IMR-90 (cell line): ENCODE data around the gene COL5A1. TPM values are rescaled to one million over a fixed set of nuclear protein-coding genes. Genes with fewer than 3 reads are reported as not detected.
A peak's percentile ranks its signal among the peaks of the same experiment; 100 is the strongest.

Experiments
- ATAC-seq: fragments of 200-7000 bp; cut with Tn5 transposase; 2 replicates; pipeline ENCODE4 v1.9.1; 2020; ENCODE audit warnings: low read depth, mild to moderate bottlenecking, moderate library complexity
- BruUV-seq: library from RNA; stranded (reverse); fragments of 400-500 nt; replicated peaks from 2 replicates; lab custom pipeline; 2021; lab: Mats Ljungman, UMichigan
- CTCF ChIA-PET: fragments of 300-600 bp; formaldehyde crosslinking; extraction: SDS; loops from one replicate; lab custom pipeline; 2021; ENCODE audit warnings: antibody characterized with exemption; lab: Yijun Ruan, JAX
- POLR2A ChIA-PET: fragments of 300-600 bp; sonication (Branson Sonifier 250); formaldehyde crosslinking; loops from one replicate; lab custom pipeline; 2022; ENCODE audit warnings: antibody characterized with exemption; ENCODE audit not compliant: unreplicated experiment; lab: Charles Lee
- DNase-seq: peaks from one replicate; pipeline ENCODE4 v3.0.0; 2013
- H2AFZ ChIP-seq: replicated peaks from 2 replicates; pipeline ENCODE3; 2013; ENCODE audit warnings: low read length, mild to moderate bottlenecking; ENCODE audit not compliant: poor library complexity
- H2AK5ac ChIP-seq: 2 replicates; pipeline ENCODE4 v1.6.1; 2013; ENCODE audit warnings: low read depth, low read length, inconsistent platforms
- H2AK9ac ChIP-seq: replicated peaks from 2 replicates; pipeline ENCODE3; 2013; ENCODE audit warnings: mild to moderate bottlenecking, low read depth, low read length, moderate library complexity; ENCODE audit not compliant: poor library complexity
- H2BK120ac ChIP-seq: 2 replicates; pipeline ENCODE4 v1.6.1; 2013; ENCODE audit warnings: low read depth, low read length, inconsistent platforms
- H2BK15ac ChIP-seq: 3 replicates; pipeline ENCODE4 v1.6.1; 2013; ENCODE audit warnings: low read depth, low read length, inconsistent platforms
- H2BK20ac ChIP-seq: 2 replicates; pipeline ENCODE4 v1.6.1; 2013; ENCODE audit warnings: low read depth, mild to moderate bottlenecking, inconsistent platforms, low read length, moderate library complexity
- H2BK5ac ChIP-seq: 2 replicates; pipeline ENCODE4 v1.6.1; 2013; ENCODE audit warnings: mild to moderate bottlenecking, low read depth, low read length, inconsistent platforms; ENCODE audit not compliant: poor library complexity, severe bottlenecking
- H3K14ac ChIP-seq: replicated peaks from 2 replicates; pipeline ENCODE4 v1.6.1; 2013; ENCODE audit warnings: low read depth, low read length, inconsistent platforms
- H3K18ac ChIP-seq: 2 replicates; pipeline ENCODE4 v1.6.1; 2013; ENCODE audit warnings: low read depth, low read length, control low read depth
- H3K23ac ChIP-seq: 2 replicates; pipeline ENCODE4 v1.6.1; 2013; ENCODE audit warnings: low read depth, low read length, inconsistent platforms
- H3K27ac ChIP-seq: 2 replicates; pipeline ENCODE4 v1.5.1; 2013; ENCODE audit warnings: mild to moderate bottlenecking, control low read depth, low read length; ENCODE audit not compliant: insufficient read depth
- H3K27me3 ChIP-seq: 2 replicates; pipeline ENCODE4 v1.6.1; 2013; ENCODE audit warnings: low read length; ENCODE audit not compliant: control insufficient read depth, insufficient read depth
- H3K36me3 ChIP-seq: 2 replicates; pipeline ENCODE4 v1.6.1; 2013; ENCODE audit warnings: low read length, mixed read lengths; ENCODE audit not compliant: control insufficient read depth, insufficient read depth
- H3K4ac ChIP-seq: 2 replicates; pipeline ENCODE4 v1.6.1; 2013; ENCODE audit warnings: low read depth, low read length, inconsistent platforms
- H3K4me1 ChIP-seq: 2 replicates; pipeline ENCODE4 v1.6.1; 2013; ENCODE audit warnings: low read length, mixed read lengths; ENCODE audit not compliant: control insufficient read depth, insufficient read depth
- H3K4me2 ChIP-seq: 2 replicates; pipeline ENCODE4 v1.6.1; 2013; ENCODE audit warnings: low read depth, mild to moderate bottlenecking, control low read depth, low read length, moderate library complexity
- H3K4me3 ChIP-seq: 2 replicates; pipeline ENCODE4 v1.5.1; 2013; ENCODE audit warnings: low read depth, mild to moderate bottlenecking, control low read depth, low read length, moderate library complexity; ENCODE audit not compliant: insufficient read depth
- H3K56ac ChIP-seq: 2 replicates; pipeline ENCODE4 v1.6.1; 2013; ENCODE audit warnings: low read length, inconsistent platforms; ENCODE audit not compliant: insufficient read depth; ENCODE audit errors: extremely low read depth
- H3K79me1 ChIP-seq, 2 experiments: 2 replicates each; pipeline ENCODE4 v1.6.1; 2013; ENCODE audit warnings: low read length in 2 of 2, inconsistent platforms in 1 of 2, low read depth in 1 of 2
- H3K9ac ChIP-seq: 2 replicates; pipeline ENCODE4 v1.6.1; 2013; ENCODE audit warnings: low read depth, low read length, control low read depth
- H3K9me1 ChIP-seq: 2 replicates; pipeline ENCODE4 v1.6.1; 2013; ENCODE audit warnings: low read length, inconsistent platforms; ENCODE audit not compliant: insufficient read depth
- H3K9me3 ChIP-seq: 2 replicates; pipeline ENCODE4 v1.6.1; 2013; ENCODE audit warnings: low read length; ENCODE audit not compliant: control insufficient read depth, insufficient read depth
- H4K20me1 ChIP-seq: 2 replicates; pipeline ENCODE4 v1.6.1; 2013; ENCODE audit warnings: low read length, inconsistent platforms; ENCODE audit not compliant: insufficient read depth
- H4K5ac ChIP-seq: 2 replicates; pipeline ENCODE4 v1.6.1; 2013; ENCODE audit warnings: mild to moderate bottlenecking, low read depth, low read length, control low read depth
- H4K8ac ChIP-seq, 2 experiments: 2 replicates each; pipeline ENCODE4 v1.6.1; 2013; ENCODE audit warnings: low read depth in 2 of 2, low read length in 2 of 2, control low read depth in 1 of 2, inconsistent platforms in 1 of 2
- H4K91ac ChIP-seq: 2 replicates; pipeline ENCODE4 v1.6.1; 2013; ENCODE audit warnings: low read depth, low read length, inconsistent platforms; ENCODE audit not compliant: insufficient read depth
- BHLHE40 ChIP-seq: fragments of 150-350 bp; IDR thresholded peaks from 2 replicates; pipeline ENCODE4 v1.6.1; 2016; ENCODE audit warnings: mild to moderate bottlenecking, low read depth, low read length
- CEBPB ChIP-seq: IDR thresholded peaks from 2 replicates; pipeline ENCODE4 v1.6.1; 2012; ENCODE audit warnings: low read depth, low read length, improper control_type of control experiment
- CHD1 ChIP-seq: IDR thresholded peaks from 2 replicates; pipeline ENCODE4 v1.6.1; 2012; ENCODE audit warnings: low read depth, low read length, improper control_type of control experiment
- FOS ChIP-seq: fragments of 150-350 bp; IDR thresholded peaks from 2 replicates; pipeline ENCODE4 v1.6.1; 2016; ENCODE audit warnings: low read depth, low read length
- MAFK ChIP-seq: IDR thresholded peaks from 2 replicates; pipeline ENCODE4 v1.6.1; 2012; ENCODE audit warnings: low read depth, low read length, improper control_type of control experiment
- MAZ ChIP-seq: IDR thresholded peaks from 2 replicates; pipeline ENCODE4 v1.6.1; 2012; ENCODE audit warnings: low read depth, mild to moderate bottlenecking, low read length, improper control_type of control experiment, moderate library complexity, borderline replicate concordance
- MXI1 ChIP-seq: IDR thresholded peaks from 2 replicates; pipeline ENCODE4 v1.6.1; 2012; ENCODE audit warnings: low read depth, mild to moderate bottlenecking, low read length, moderate library complexity, borderline replicate concordance
- NFE2L2 ChIP-seq: fragments of 150-350 bp; IDR thresholded peaks from 2 replicates; pipeline ENCODE4 v1.6.1; 2016; ENCODE audit warnings: low read depth, mild to moderate bottlenecking, low read length
- POLR2A ChIP-seq: IDR thresholded peaks from 2 replicates; pipeline ENCODE4 v1.6.1; 2012; ENCODE audit warnings: mild to moderate bottlenecking, low read depth, low read length
- RAD21 ChIP-seq: IDR thresholded peaks from 2 replicates; pipeline ENCODE4 v1.6.1; 2012; ENCODE audit warnings: low read length, improper control_type of control experiment
- RCOR1 ChIP-seq: IDR thresholded peaks from 2 replicates; pipeline ENCODE4 v1.6.1; 2012; ENCODE audit warnings: mild to moderate bottlenecking, low read length, improper control_type of control experiment; ENCODE audit not compliant: insufficient replicate concordance
- RFX5 ChIP-seq: IDR thresholded peaks from 2 replicates; pipeline ENCODE4 v1.8.0; 2012; ENCODE audit warnings: low read depth, mild to moderate bottlenecking, low read length, moderate library complexity
- WGBS, 2 experiments: methylation state at CpG; one replicate each; pipeline versions ENCODE4 v1.1.5 to v1.1.7; 2013; ENCODE audit warnings: missing lambda C conversion rate in 2 of 2; ENCODE audit not compliant: insufficient read length in 1 of 2; ENCODE audit errors: extremely low coverage in 2 of 2; 5-methylcytosine and 5-hydroxymethylcytosine counted together
- dilution Hi-C: fragments of 300-500 bp; cut with HindIII; formaldehyde crosslinking; loops from one replicate; pipeline ENCODE4 v1.14.3; 2018; ENCODE audit warnings: low sequenced_read_pairs; ENCODE audit not compliant: unreplicated experiment
- in situ Hi-C: fragments of 300-500 bp; cut with MboI; formaldehyde crosslinking; loops from 3 replicates; pipeline ENCODE4 v1.14.3; 2019; ENCODE audit warnings: low sequenced_read_pairs, inconsistent platforms, mixed read lengths
- intact Hi-C: fragments of 100-400 bp; cut with micrococcal nuclease; formaldehyde crosslinking; loops from 2 replicates; pipeline ENCODE4 v1.10.0; 2022
- polyA plus RNA-seq, 3 experiments: library from polyadenylated mRNA; depleted of rRNA; stranded (reverse); fragments of >200 nt; gene quantifications; 2 replicates each; pipeline ENCODE4 v1.2.3, GENCODE V29; 2012; ENCODE audit warnings: low replicate concordance in 1 of 3
- total RNA-seq: library from RNA; depleted of rRNA; stranded (reverse); fragments of >200 nt; gene quantifications from 2 replicates; pipeline ENCODE4 v1.2.3, GENCODE V29; 2012
- TF ChIP-seq, protein P1 (sequence below): fragments of 150-350 bp; IDR thresholded peaks from 2 replicates; pipeline ENCODE4 v1.6.1; 2016; ENCODE audit warnings: low read depth, mild to moderate bottlenecking, low read length, moderate library complexity, borderline replicate concordance
- TF ChIP-seq, protein P2 (sequence below): fragments of 150-350 bp; IDR thresholded peaks from 2 replicates; pipeline ENCODE4 v1.6.1; 2017; ENCODE audit warnings: mild to moderate bottlenecking, antibody characterized with exemption, low read length, low read depth
- TF ChIP-seq, protein P3 (sequence below): conservative IDR thresholded peaks from 2 replicates; pipeline ENCODE4 v1.5.1; 2012; ENCODE audit warnings: mild to moderate bottlenecking, low read depth, low read length, improper control_type of control experiment

Gene COL5A1
- total and polyA plus RNA-seq, 2 of the 4 experiments (the other 2 are of a cell fraction): 19.2 to 173 TPM

- H2BK20ac ChIP-seq: no peak overlapping the region
- H3K9ac ChIP-seq: no peak overlapping the region
- DNase-seq (no peak), ATAC-seq (peak; percentile 28)
- no peak overlapping the region for H3K4me2 ChIP-seq
- H3K4me1 ChIP-seq: no peaks in the 10 kb centered on the region
- H3K56ac ChIP-seq: no peak overlapping the region
- H3K27ac ChIP-seq: no peak overlapping the region
- H2BK5ac ChIP-seq: peak overlapping the region; percentile 61
- H3K4ac ChIP-seq: no peak overlapping the region
- 80% methylated on average over 8 of the region's 16 CpGs; no CpG with 5 or more reads in 1 of the 2 experiments for WGBS, 2 experiments
- in situ Hi-C loops (no loop called here), intact Hi-C loops (no loop called here), dilution Hi-C loops (no loop called here)
- no peak overlapping the region for H3K18ac ChIP-seq
- no peak overlapping the region for H2BK15ac ChIP-seq
- no TSS peak for BruUV-seq
- POLR2A ChIA-PET: no interaction called here
- H3K27me3 ChIP-seq: no peaks in the 10 kb centered on the region
- no peak overlapping the region for H3K4me3 ChIP-seq
- no peak overlapping the region for H4K5ac ChIP-seq
- CTCF ChIA-PET: no interaction called here
- no peak overlapping the region for H4K8ac ChIP-seq
- no peak overlapping the region for H4K91ac ChIP-seq
- H3K9me3 ChIP-seq: peaks cover 11% of the 10 kb centered on the region
- no peak overlapping the region for H3K14ac ChIP-seq
- H3K79me1 ChIP-seq: 0 out of 4 replicates have a peak, but pooled peaks cover 0 to under 1% of the 10 kb centered on the region in 2 experiments
- peaks cover 8% of the 10 kb centered on the region; the same call in 1 of the 2 replicates for H3K9me1 ChIP-seq
- TF ChIP-seq MAZ (no peak), RFX5 (no peak), RAD21 (no peak), CHD1 (no peak), BHLHE40 (no peak), NFE2L2 (no peak), POLR2A (no peak), MXI1 (no peak), FOS (no peak), CEBPB (no peak), RCOR1 (no peak), MAFK (no peak)
- TF ChIP-seq, protein P1, sequence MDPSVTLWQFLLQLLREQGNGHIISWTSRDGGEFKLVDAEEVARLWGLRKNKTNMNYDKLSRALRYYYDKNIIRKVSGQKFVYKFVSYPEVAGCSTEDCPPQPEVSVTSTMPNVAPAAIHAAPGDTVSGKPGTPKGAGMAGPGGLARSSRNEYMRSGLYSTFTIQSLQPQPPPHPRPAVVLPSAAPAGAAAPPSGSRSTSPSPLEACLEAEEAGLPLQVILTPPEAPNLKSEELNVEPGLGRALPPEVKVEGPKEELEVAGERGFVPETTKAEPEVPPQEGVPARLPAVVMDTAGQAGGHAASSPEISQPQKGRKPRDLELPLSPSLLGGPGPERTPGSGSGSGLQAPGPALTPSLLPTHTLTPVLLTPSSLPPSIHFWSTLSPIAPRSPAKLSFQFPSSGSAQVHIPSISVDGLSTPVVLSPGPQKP: no peak
- TF ChIP-seq, protein P2, sequence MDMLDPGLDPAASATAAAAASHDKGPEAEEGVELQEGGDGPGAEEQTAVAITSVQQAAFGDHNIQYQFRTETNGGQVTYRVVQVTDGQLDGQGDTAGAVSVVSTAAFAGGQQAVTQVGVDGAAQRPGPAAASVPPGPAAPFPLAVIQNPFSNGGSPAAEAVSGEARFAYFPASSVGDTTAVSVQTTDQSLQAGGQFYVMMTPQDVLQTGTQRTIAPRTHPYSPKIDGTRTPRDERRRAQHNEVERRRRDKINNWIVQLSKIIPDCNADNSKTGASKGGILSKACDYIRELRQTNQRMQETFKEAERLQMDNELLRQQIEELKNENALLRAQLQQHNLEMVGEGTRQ: no peak
- TF ChIP-seq, protein P3, sequence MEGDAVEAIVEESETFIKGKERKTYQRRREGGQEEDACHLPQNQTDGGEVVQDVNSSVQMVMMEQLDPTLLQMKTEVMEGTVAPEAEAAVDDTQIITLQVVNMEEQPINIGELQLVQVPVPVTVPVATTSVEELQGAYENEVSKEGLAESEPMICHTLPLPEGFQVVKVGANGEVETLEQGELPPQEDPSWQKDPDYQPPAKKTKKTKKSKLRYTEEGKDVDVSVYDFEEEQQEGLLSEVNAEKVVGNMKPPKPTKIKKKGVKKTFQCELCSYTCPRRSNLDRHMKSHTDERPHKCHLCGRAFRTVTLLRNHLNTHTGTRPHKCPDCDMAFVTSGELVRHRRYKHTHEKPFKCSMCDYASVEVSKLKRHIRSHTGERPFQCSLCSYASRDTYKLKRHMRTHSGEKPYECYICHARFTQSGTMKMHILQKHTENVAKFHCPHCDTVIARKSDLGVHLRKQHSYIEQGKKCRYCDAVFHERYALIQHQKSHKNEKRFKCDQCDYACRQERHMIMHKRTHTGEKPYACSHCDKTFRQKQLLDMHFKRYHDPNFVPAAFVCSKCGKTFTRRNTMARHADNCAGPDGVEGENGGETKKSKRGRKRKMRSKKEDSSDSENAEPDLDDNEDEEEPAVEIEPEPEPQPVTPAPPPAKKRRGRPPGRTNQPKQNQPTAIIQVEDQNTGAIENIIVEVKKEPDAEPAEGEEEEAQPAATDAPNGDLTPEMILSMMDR: no peak
- peaks cover 27% of the 10 kb centered on the region for H3K36me3 ChIP-seq
- H2AFZ ChIP-seq: no peak overlapping the region
- H2AK5ac ChIP-seq: no peak overlapping the region
- H2AK9ac ChIP-seq: no peak overlapping the region
- no peak overlapping the region for H3K23ac ChIP-seq
- H4K20me1 ChIP-seq: peaks cover 6% of the 10 kb centered on the region; the same call in 1 of the 2 replicates
- H2BK120ac ChIP-seq: no peak overlapping the region
These were observed 206.3 kb downstream of the COL5A1 start for GRCh38 chr9:134847752-134848432.
